ENCODE data around the gene SYTL3. TPM values are rescaled to one million over a fixed set of nuclear protein-coding genes. Genes with fewer than 3 reads are reported as not detected.

The SYTL3 gene
- total and polyA plus RNA-seq, 10 of the 15 experiments (the other 5 are each of a cell fraction or from before 2014, with no cell fraction given): 3.3 to 12.1 (median 6.9) TPM

- Histone ChIP-seq H3K4me2 (ENCODE audit: control insufficient read depth, insufficient read depth) (no peak overlapping the region), H4K20me1 (ENCODE audit: control insufficient read depth, insufficient read depth) (no peaks in the 10 kb centered on the region), H3K79me2 (ENCODE audit: control insufficient read depth, insufficient read depth, low read length) (no peaks in the 10 kb centered on the region), H3K4me3 (no peak overlapping the region), H3K9ac (ENCODE audit: control insufficient read depth, insufficient read depth, low read length) (no peak overlapping the region), H3K27ac (ENCODE audit: control insufficient read depth, insufficient read depth) (no peak overlapping the region), H3K4me1 (ENCODE audit: control insufficient read depth, insufficient read depth, low read length) (no peaks in the 10 kb centered on the region), H3K27me3 (replicated peaks in 1 of 2; ENCODE audit: control insufficient read depth in 2 of 2, insufficient read depth in 2 of 2, low read length in 1 of 2) (no peaks in the 10 kb centered on the region), H3K9me3 (replicated peaks; ENCODE audit: control insufficient read depth, insufficient read depth, low read length) (no peaks in the 10 kb centered on the region; the same call in 2 of the 3 replicates), H3K36me3 (ENCODE audit: control insufficient read depth in 2 of 2, insufficient read depth in 2 of 2, low read length in 1 of 2) (no peaks in the 10 kb centered on the region), H2AFZ (ENCODE audit: control insufficient read depth, low read depth, low read length) (no peak overlapping the region)
- no peak for TF ChIP-seq BCL3 (IDR thresholded peaks at IDR 0.05; ENCODE audit: borderline replicate concordance, insufficient read depth, low read depth, low read length, poor library complexity, severe bottlenecking)
- TF ChIP-seq ESRRA (IDR thresholded peaks at IDR 0.05; ENCODE audit: low read length): no peak
- TF ChIP-seq SIX5 (IDR thresholded peaks at IDR 0.05; ENCODE audit: low read depth, low read length, severe bottlenecking): no peak
- no peak for TF ChIP-seq HSF1 (IDR thresholded peaks at IDR 0.05; ENCODE audit: low read depth, low read length)
- no peak for TF ChIP-seq HCFC1 (IDR thresholded peaks at IDR 0.05; ENCODE audit: low read length)
- TF ChIP-seq CHD4 (IDR thresholded peaks at IDR 0.05): no peak
- no peak for TF ChIP-seq USF2 (IDR thresholded peaks at IDR 0.05; ENCODE audit: borderline replicate concordance, low read depth, low read length)
- TF ChIP-seq ATF7 (IDR thresholded peaks at IDR 0.05; ENCODE audit: low read depth): no peak
- TF ChIP-seq NR2C1 (IDR thresholded peaks at IDR 0.05): no peak
- TF ChIP-seq BRCA1 (IDR thresholded peaks at IDR 0.05; ENCODE audit: low read depth, low read length): no peak
- no peak for TF ChIP-seq JUND (IDR thresholded peaks at IDR 0.05; ENCODE audit: low read depth, low read length)
- no peak for TF ChIP-seq CEBPB (IDR thresholded peaks at IDR 0.05; ENCODE audit: borderline replicate concordance in 1 of 2, low read depth in 2 of 2, low read length in 2 of 2)
- TF ChIP-seq MTA3 (IDR thresholded peaks at IDR 0.05; ENCODE audit: borderline replicate concordance, low read length): no peak
- no peak for TF ChIP-seq ZNF274 (IDR thresholded peaks at IDR 0.05; ENCODE audit: insufficient read depth, insufficient read length)
- TF ChIP-seq RAD21 (IDR thresholded peaks at IDR 0.05; ENCODE audit: insufficient read depth, low read depth, low read length): no peak
- ChIA-PET POLR2A (interaction anchor here (0.6 kb wide), 2 partner anchors 33 to 167 kb away, joined by 3 to 5 read pairs; no protein-coding TSS in a partner anchor), RAD21 (ENCODE audit: unreplicated experiment) (no interaction called here), CTCF (interaction anchor here (1.3 to 2.2 kb wide), 3 partner anchors 21 to 459 kb away, joined by 3 to 5 read pairs (median 5); no protein-coding TSS in a partner anchor), SMC1A (ENCODE audit: uncharacterized antibody, unreplicated experiment) (interaction anchor here (0.6 to 2.5 kb wide), 2 partner anchors 10 to 532 kb away, joined by 3 to 13 read pairs; no protein-coding TSS in a partner anchor)
- BruUV-seq (replicated peaks): no TSS peak
- DNase-seq (ENCODE audit: low read depth, low spot score) (no peak), FAIRE-seq (no peak), ATAC-seq (no peak)
- 79% methylated on average over 5 of the region's 6 CpGs for WGBS (ENCODE audit: insufficient coverage, insufficient replicate concordance, low lambda C conversion rate, missing lambda C conversion rate)
- intact Hi-C loops (cut with micrococcal nuclease; ENCODE audit: unreplicated experiment) (no loop called here), in situ Hi-C loops (cut with MboI) (no loop called here)
Measured at GRCh38 chr6:158680481-158680880, 30.6 kb downstream of the SYTL3 start.

Measured in GM12878 (cell line).